Right lobe of liver (tissue), 6 donors: ENCODE measurements around the gene PPCDC. TPM values are rescaled to one million over a fixed set of nuclear protein-coding genes. Genes with fewer than 3 reads are reported as not detected.
A peak's percentile ranks its signal among the peaks of the same experiment; 100 is the strongest.

ENCODE experiments used
- ATAC-seq, 4 donors: fragments of 200-7000 bp; cut with Tn5 transposase; one replicate each; pipeline ENCODE4 v1.9.1; 2020; ENCODE audit warnings: mild to moderate bottlenecking in 4 of 4, moderate library complexity in 4 of 4
- DNase-seq, 3 donors: peaks; one replicate each; pipeline ENCODE4 v3.0.0-alpha.2; 2020
- H3K27ac ChIP-seq, 3 donors: fragments of 200-600 bp; one replicate each; pipeline ENCODE4 v1.8.0; 2022
- H3K27me3 ChIP-seq, 2 donors: fragments of 200-600 bp; one replicate each; pipeline ENCODE4 v1.8.0; 2022
- H3K36me3 ChIP-seq, 4 donors: fragments of 200-600 bp; sonication (generic) in 1 of 4; one replicate each; pipeline versions ENCODE4 v1.5.1 to v1.8.0; 2017 to 2022; ENCODE audit warnings: control low read depth in 1 of 4
- H3K4me1 ChIP-seq, 4 donors: fragments of 200-600 bp; sonication (generic) in 1 of 4; one replicate each; pipeline versions ENCODE4 v1.5.1 to v1.8.0; 2017 to 2022; ENCODE audit warnings: control low read depth in 1 of 4
- H3K4me3 ChIP-seq, 3 donors: fragments of 200-600 bp; one replicate each; pipeline ENCODE4 v1.8.0; 2022
- H3K9me3 ChIP-seq, 4 donors: fragments of 200-600 bp; sonication (generic) in 1 of 4; one replicate each; pipeline versions ENCODE4 v1.5.1 to v1.8.0; 2017 to 2022; ENCODE audit warnings: control low read depth in 1 of 4
- POLR2A ChIP-seq: fragments of 450-650 bp; IDR thresholded peaks from one replicate; pipeline ENCODE4 v1.6.1; 2017; ENCODE audit warnings: antibody characterized with exemption, mild to moderate bottlenecking
- WGBS: methylation state at CpG from one replicate; pipeline ENCODE4 v1.1.6; 2018; ENCODE audit warnings: low coverage, low lambda C conversion rate; ENCODE audit not compliant: insufficient coverage; ENCODE audit errors: missing lambda C conversion rate; 5-methylcytosine and 5-hydroxymethylcytosine counted together
- intact Hi-C, 2 donors: fragments of 100-400 bp; cut with DNase I; formaldehyde crosslinking; loops; one replicate each; pipeline versions ENCODE4 v1.11.2 to v1.14.1; 2022
- total RNA-seq, 6 experiments: library from RNA; depleted of rRNA in 2 of 6; stranded (reverse); fragments of >200 nt in 2 of 6; fragmentation: NEBNext Ultra II Directional in 3 of 6; extraction: Animal tissue kit (Norgen Biotek cat#: 25700) in 3 of 6; gene quantifications; one replicate each; pipeline versions ENCODE4 v1.1.0 to v1.2.4, GENCODE V29; 2016 to 2023
- TF ChIP-seq, protein P1 (sequence below), 4 donors: fragments of 200-600 bp in 3 of 4; fragments of 450-650 bp in 1 of 4; IDR thresholded peaks; one replicate each; pipeline versions ENCODE4 v1.5.1 to v1.8.0; 2016 to 2022; ENCODE audit warnings: antibody characterized with exemption in 4 of 4, mild to moderate bottlenecking in 2 of 4
- donor health status: DM: no; HTN: yes; CAD: no.
- donor health status: DM: no; HTN: no; CAD: no.
- donor health status: DM: no; HTN: no; CAD: no.
- donor health status: DM: no; HTN: yes; CAD: no.
- donor health status: DM: no; HTN: yes; CAD: no.

The PPCDC gene
- total RNA-seq, 6 experiments from 2014 or later, result 5.9 to 21.5 (median 8.3) TPM

DNA sequence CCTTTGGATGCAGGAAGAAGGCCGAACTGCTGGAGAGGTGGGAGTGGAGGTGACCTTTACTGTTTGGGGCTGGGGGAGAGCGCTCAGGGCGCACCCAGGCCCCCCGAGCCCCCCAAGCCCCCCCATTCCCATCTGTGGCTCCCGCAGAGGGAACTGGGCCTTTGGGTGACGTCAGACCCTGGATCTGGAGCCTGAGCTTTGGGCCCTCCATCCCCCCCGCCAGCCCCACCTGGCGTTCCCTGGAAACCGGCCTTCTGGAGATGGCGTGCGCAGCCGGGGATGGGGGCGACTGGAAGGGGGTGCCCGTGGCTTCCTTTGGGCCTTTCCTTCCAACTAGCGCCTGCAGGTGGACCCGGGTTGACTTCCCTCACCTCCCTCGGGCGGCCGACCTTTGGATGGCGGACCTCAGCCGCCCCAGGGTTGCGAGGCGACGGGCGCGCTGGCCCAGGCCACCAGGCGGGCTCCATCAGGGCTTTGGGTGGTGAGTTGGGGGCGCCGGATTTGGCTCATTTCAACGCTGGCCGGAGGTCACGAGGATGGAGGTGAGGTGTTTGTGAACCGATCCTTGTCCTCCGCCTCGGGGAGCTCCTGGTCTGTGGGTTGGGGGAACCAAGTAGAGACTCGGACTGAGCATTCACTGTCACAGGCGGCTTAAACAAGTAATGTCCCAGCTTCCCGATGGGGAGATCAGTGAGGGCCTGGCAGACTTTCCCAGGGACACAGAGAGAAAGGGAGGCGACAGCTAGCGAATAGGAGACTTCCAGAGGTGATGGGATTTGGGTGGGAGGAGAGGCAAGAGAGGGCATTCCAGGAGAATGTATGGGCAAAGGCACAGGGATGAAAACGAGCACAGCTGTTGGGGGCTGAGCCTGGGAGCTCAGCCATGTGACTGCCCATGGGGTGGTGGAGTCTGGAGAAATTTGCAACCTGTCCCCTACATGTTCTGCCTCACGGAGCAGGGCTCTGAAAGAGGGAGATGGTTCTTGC is 27.3 kb upstream of the PPCDC start:
- Histone ChIP-seq H3K27ac (no peak overlapping the region), H3K9me3 (no peaks in the 10 kb centered on the region), H3K4me1 (peaks cover 0 to 5% (median 0%) of the 10 kb centered on the region in 4 donors), H3K27me3 (no peaks in the 10 kb centered on the region), H3K4me3 (peak overlapping the region; percentile 45 to 88 (median 51)), H3K36me3 (no peaks in the 10 kb centered on the region)
- DNase-seq, result peak in 1 of 3 donors; percentile 60
- no peak for TF ChIP-seq POLR2A
- 15% methylated on average over 25 of the region's 42 CpGs for WGBS
- peak in 1 of 4 donors; percentile 55 for ATAC-seq
- intact Hi-C loops, result no loop called here

GRCh38 chr15:74997141-74997540 is 26.2 kb upstream of the PPCDC start:
- Histone ChIP-seq H3K4me3 (no peak overlapping the region), H3K4me1 (peaks cover 0 to 5% (median 0%) of the 10 kb centered on the region in 4 donors), H3K9me3 (no peaks in the 10 kb centered on the region), H3K27ac (no peak overlapping the region), H3K36me3 (no peaks in the 10 kb centered on the region), H3K27me3 (no peaks in the 10 kb centered on the region)
- intact Hi-C loops, result no loop called here
- TF ChIP-seq, protein P1, sequence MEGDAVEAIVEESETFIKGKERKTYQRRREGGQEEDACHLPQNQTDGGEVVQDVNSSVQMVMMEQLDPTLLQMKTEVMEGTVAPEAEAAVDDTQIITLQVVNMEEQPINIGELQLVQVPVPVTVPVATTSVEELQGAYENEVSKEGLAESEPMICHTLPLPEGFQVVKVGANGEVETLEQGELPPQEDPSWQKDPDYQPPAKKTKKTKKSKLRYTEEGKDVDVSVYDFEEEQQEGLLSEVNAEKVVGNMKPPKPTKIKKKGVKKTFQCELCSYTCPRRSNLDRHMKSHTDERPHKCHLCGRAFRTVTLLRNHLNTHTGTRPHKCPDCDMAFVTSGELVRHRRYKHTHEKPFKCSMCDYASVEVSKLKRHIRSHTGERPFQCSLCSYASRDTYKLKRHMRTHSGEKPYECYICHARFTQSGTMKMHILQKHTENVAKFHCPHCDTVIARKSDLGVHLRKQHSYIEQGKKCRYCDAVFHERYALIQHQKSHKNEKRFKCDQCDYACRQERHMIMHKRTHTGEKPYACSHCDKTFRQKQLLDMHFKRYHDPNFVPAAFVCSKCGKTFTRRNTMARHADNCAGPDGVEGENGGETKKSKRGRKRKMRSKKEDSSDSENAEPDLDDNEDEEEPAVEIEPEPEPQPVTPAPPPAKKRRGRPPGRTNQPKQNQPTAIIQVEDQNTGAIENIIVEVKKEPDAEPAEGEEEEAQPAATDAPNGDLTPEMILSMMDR (IDR thresholded peaks at IDR 0.05), result no peak
- DNase-seq, result no peak
- WGBS, result 43% methylated on average over 3 of the region's 4 CpGs
- peak in 2 of 4 donors; percentile 17 to 22 for ATAC-seq

DNA sequence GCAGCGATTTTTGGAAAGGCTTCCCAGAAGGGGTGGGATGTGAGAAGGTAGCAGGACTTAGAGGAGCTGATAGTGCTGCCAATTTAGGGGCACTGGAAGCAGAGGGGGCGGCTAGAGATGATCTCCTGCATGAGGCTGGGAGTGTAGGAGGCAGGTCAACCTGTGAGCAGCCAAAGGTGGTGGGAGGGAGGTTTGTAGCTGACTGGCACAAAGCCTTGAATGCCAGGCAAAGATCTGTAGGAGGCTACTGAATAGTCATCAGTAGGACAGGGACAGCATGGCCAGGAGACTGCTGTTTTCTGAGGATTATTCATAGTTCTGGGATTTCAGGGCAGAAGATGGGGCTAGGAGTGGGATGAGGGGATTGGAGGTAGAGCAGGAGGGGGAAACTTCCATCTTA is 25.8 kb upstream of the PPCDC start:
- Histone ChIP-seq H3K27me3 (no peaks in the 10 kb centered on the region), H3K4me3 (no peak overlapping the region), H3K36me3 (no peaks in the 10 kb centered on the region), H3K4me1 (peaks cover 0 to 5% (median 0%) of the 10 kb centered on the region in 4 donors), H3K27ac (no peak overlapping the region), H3K9me3 (no peaks in the 10 kb centered on the region)
- DNase-seq (no peak), ATAC-seq (no peak)
- intact Hi-C loops, result no loop called here
- TF ChIP-seq POLR2A, result no peak
- TF ChIP-seq, protein P1 (IDR thresholded peaks at IDR 0.05), result no peak
- 88% methylated on average over 1 of the region's 2 CpGs for WGBS

GRCh38 chr15:75001310-75001709 is 22.1 kb upstream of the PPCDC start:
- Histone ChIP-seq H3K4me3 (no peak overlapping the region), H3K36me3 (no peaks in the 10 kb centered on the region), H3K4me1 (no peaks in the 10 kb centered on the region), H3K27ac (no peak overlapping the region), H3K27me3 (no peaks in the 10 kb centered on the region), H3K9me3 (no peaks in the 10 kb centered on the region)
- TF ChIP-seq, protein P1 (IDR thresholded peaks at IDR 0.05), result no peak
- no peak for TF ChIP-seq POLR2A
- intact Hi-C loops, result no loop called here
- ATAC-seq (no peak), DNase-seq (no peak)
- 88% methylated on average over 1 of the region's 6 CpGs for WGBS

GRCh38 chr15:75002398-75002797 is 21.0 kb upstream of the PPCDC start:
- 76% methylated on average over 7 of the region's 7 CpGs for WGBS
- TF ChIP-seq, protein P1 (IDR thresholded peaks at IDR 0.05), result no peak
- TF ChIP-seq POLR2A, result no peak
- H3K36me3 ChIP-seq, result no peaks in the 10 kb centered on the region
- H3K27me3 ChIP-seq, result no peaks in the 10 kb centered on the region
- H3K4me1 ChIP-seq, result no peaks in the 10 kb centered on the region
- intact Hi-C loops, result no loop called here
- ATAC-seq, result no peak
- DNase-seq, result no peak
- H3K4me3 ChIP-seq, result no peak overlapping the region
- no peak overlapping the region for H3K27ac ChIP-seq
- H3K9me3 ChIP-seq, result no peaks in the 10 kb centered on the region
